AG09309 (cell line): ENCODE data around the gene CHEK1.
A peak's percentile ranks its signal among the peaks of the same experiment; 100 is the strongest.

Source experiments
- DNase-seq: peaks from one replicate; pipeline ENCODE4 v3.0.0-alpha.2; 2010; ENCODE audit warnings: low read depth
- H3K4me3 ChIP-seq: 2 replicates; pipeline ENCODE4 v1.5.1; 2011; ENCODE audit warnings: mild to moderate bottlenecking, low read depth, low read length, moderate library complexity; ENCODE audit not compliant: control insufficient read depth
- TF ChIP-seq, protein P1 (sequence below): IDR thresholded peaks from 2 replicates; pipeline ENCODE4 v1.5.1; 2011; ENCODE audit warnings: mild to moderate bottlenecking, low read depth, low read length, inconsistent platforms; ENCODE audit not compliant: insufficient read depth, control insufficient read depth; ENCODE audit errors: missing control alignments

CHEK1 gene

GRCh38 chr11:125671561-125671960 lies 46.6 kb downstream of the CHEK1 start:
- H3K4me3 ChIP-seq: no peak overlapping the region
- TF ChIP-seq, protein P1, sequence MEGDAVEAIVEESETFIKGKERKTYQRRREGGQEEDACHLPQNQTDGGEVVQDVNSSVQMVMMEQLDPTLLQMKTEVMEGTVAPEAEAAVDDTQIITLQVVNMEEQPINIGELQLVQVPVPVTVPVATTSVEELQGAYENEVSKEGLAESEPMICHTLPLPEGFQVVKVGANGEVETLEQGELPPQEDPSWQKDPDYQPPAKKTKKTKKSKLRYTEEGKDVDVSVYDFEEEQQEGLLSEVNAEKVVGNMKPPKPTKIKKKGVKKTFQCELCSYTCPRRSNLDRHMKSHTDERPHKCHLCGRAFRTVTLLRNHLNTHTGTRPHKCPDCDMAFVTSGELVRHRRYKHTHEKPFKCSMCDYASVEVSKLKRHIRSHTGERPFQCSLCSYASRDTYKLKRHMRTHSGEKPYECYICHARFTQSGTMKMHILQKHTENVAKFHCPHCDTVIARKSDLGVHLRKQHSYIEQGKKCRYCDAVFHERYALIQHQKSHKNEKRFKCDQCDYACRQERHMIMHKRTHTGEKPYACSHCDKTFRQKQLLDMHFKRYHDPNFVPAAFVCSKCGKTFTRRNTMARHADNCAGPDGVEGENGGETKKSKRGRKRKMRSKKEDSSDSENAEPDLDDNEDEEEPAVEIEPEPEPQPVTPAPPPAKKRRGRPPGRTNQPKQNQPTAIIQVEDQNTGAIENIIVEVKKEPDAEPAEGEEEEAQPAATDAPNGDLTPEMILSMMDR: no peak
- DNase-seq: no peak

DNA sequence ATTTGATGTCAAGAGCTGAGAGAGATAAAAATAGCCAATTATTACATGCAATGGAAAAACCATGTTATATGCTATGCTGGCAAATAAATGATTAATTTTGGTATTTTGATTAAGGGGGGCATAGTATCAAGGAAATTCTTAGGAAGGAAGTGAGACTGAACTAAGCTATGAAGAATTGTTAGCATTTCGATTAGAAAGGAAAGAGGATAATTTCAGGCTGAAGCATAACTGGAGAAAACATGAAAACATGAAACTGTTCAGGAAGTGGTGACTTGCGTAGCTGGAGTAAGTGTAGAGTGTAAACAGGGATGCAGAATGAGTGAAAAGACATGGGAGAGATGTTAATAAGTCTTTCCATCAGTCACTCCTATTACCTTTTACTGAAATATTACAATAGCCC lies 49.2 kb downstream of the CHEK1 start:
- TF ChIP-seq, protein P1: no peak
- DNase-seq: no peak
- no peak overlapping the region for H3K4me3 ChIP-seq

- DNase-seq: no peak
- TF ChIP-seq, protein P1: no peak
- H3K4me3 ChIP-seq: no peak overlapping the region
Measured at GRCh38 chr11:125675196-125675595, 50.2 kb downstream of the CHEK1 start.

DNA sequence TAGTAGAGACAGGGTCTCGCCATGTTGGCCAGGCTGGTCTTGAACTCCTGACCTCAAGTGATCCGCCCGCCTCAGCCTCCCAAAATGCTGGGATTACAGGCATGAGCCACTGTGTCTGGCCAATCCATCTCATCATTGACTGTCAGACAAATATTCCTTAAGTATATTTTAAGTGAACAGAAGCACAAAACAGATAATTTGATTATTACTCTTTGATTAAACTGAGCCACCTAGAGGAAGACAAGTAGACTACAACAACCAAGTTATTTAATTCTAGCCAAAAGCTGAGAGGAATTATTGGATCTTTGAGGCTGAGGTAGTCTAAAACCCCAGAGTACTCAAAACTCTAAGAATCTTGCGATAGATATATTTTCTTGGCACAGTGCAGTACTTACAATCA lies 54.4 kb downstream of the CHEK1 start:
- no peak overlapping the region for H3K4me3 ChIP-seq
- TF ChIP-seq, protein P1: peak; percentile 13
- DNase-seq: no peak

DNA sequence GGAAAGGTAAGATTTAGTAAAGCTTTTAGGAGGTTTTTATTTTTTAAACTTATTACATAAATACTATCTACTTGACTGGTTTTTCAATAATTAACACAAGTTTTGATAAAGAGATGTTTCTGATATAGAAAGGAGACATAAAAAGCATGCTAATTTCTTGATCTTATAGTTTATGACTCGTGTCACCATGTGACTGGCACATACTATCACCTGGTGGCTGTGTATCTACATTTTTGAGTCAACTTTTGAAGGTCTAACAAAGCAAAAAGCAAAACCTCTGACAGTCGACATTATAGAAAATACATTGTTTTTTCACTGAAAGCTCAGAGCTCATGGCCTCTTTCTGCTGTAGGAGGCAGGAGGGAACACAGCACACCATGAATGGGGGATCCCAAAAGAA lies 54.9 kb downstream of the CHEK1 start:
- DNase-seq: no peak
- H3K4me3 ChIP-seq: no peak overlapping the region
- TF ChIP-seq, protein P1: no peak

GRCh38 chr11:125680747-125681146 lies 55.8 kb downstream of the CHEK1 start, which contains the start of gene ACRV1:
TSS of gene ACRV1 (minus strand) at chr11:125680847. CDS start at chr11:125680780, 67 bp downstream.
- no peak within 1 kb of the TSS for H3K4me3 ChIP-seq
- TF ChIP-seq, protein P1: no peak
- no peak for DNase-seq

DNA sequence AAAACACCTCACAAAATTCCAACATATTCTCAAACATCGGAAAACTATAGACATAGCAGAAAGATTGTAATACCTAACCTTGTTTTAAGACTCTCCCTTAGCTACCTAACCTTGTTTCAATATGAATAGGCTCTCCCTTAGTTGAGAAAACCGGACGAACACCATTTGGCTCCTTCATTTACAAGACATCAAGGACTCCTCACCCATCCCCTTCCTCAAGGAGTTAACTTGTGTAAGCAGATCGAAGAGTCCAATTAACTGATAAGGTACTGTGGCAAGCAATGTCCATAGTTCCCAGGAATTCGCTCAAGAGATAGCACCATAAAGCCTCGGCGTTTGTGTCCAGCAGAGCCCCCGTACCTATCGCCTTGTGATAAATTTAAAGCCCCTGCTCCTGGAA lies 60.3 kb downstream of the CHEK1 start:
- DNase-seq: no peak
- TF ChIP-seq, protein P1: no peak

More for the DNA sequence above, 60.3 kb downstream of the CHEK1 start:
- no peak overlapping the region for H3K4me3 ChIP-seq
